Esophagus muscularis mucosa (tissue), 4 donors: Measurements from ENCODE around the gene LUZP4. TPM values are rescaled to one million over a fixed set of nuclear protein-coding genes. Genes with fewer than 3 reads are reported as not detected.
A peak's percentile ranks its signal among the peaks of the same experiment; 100 is the strongest.

Source experiments
- DNase-seq: peaks from one replicate; pipeline ENCODE4 v3.0.0-alpha.2; 2017; ENCODE audit errors: extremely low spot score
- H3K27ac ChIP-seq, 4 donors: fragments of 200-600 bp; sonication (generic); replicated peaks in 1 of 4; 1 replicate in 3 of 4; 2 replicates in 1 of 4; pipeline ENCODE4 v1.5.1; 2016 to 2019; ENCODE audit warnings: mild to moderate bottlenecking in 1 of 4
- H3K27me3 ChIP-seq, 4 donors: fragments of 200-600 bp; sonication (generic); one replicate each; pipeline versions ENCODE4 v1.5.1 to v1.6.0; 2016 to 2019
- H3K36me3 ChIP-seq, 4 donors: fragments of 200-600 bp; sonication (generic); one replicate each; pipeline ENCODE4 v1.5.1; 2016 to 2019
- H3K4me1 ChIP-seq, 4 donors: fragments of 200-600 bp; sonication (generic); one replicate each; pipeline ENCODE4 v1.5.1; 2016 to 2019
- H3K4me3 ChIP-seq, 4 donors: fragments of 200-600 bp; sonication (generic); 1 replicate in 2 of 4; 2 replicates in 2 of 4; pipeline ENCODE4 v1.5.1; 2016 to 2019; ENCODE audit warnings: mild to moderate bottlenecking in 4 of 4, moderate library complexity in 1 of 4
- H3K9me3 ChIP-seq, 4 donors: fragments of 200-600 bp; sonication (generic); 1 replicate in 3 of 4; 2 replicates in 1 of 4; pipeline ENCODE4 v1.5.1; 2016 to 2019
- EP300 ChIP-seq: sonication (generic); formaldehyde crosslinking; IDR thresholded peaks from one replicate; pipeline ENCODE4 v1.6.1; 2017; ENCODE audit warnings: antibody characterized with exemption
- POLR2A ChIP-seq: fragments of 450-650 bp; IDR thresholded peaks from one replicate; pipeline ENCODE4 v1.6.1; 2017; ENCODE audit warnings: antibody characterized with exemption, moderate library complexity, mild to moderate bottlenecking, low read depth
- POLR2AphosphoS5 ChIP-seq, 2 donors: sonication (generic); formaldehyde crosslinking; IDR thresholded peaks; one replicate each; pipeline ENCODE4 v1.6.1; 2017; ENCODE audit warnings: antibody characterized with exemption in 2 of 2
- WGBS: methylation state at CpG from one replicate; pipeline ENCODE4 v1.1.5; 2018; 5-methylcytosine and 5-hydroxymethylcytosine counted together
- intact Hi-C: fragments of 100-400 bp; cut with DNase I; formaldehyde crosslinking; loops from one replicate; pipeline ENCODE4 v1.15.1; 2023
- total RNA-seq, 4 donors: library from RNA; depleted of rRNA; stranded (reverse); fragments of >200 nt; gene quantifications; one replicate each; pipeline versions ENCODE4 v1.1.0 to v1.2.1, GENCODE V29; 2016
- TF ChIP-seq, protein P1 (sequence below), 3 experiments: fragments of 200-600 bp in 2 of 3; fragments of 450-650 bp in 1 of 3; sonication (generic) in 2 of 3; IDR thresholded peaks; one replicate each; pipeline ENCODE4 v1.5.1; 2017 to 2019; ENCODE audit warnings: antibody characterized with exemption in 3 of 3, mild to moderate bottlenecking in 2 of 3, moderate library complexity in 1 of 3

Gene LUZP4
- total RNA-seq, 4 donors from 2014 or later: not detected

- Histone ChIP-seq H3K27me3 (no peaks in the 10 kb centered on the region), H3K4me3 (no peak overlapping the region), H3K4me1 (no peaks in the 10 kb centered on the region), H3K36me3 (no peaks in the 10 kb centered on the region), H3K9me3 (no peaks in the 10 kb centered on the region), H3K27ac (no peak overlapping the region)
- no peak for DNase-seq
- intact Hi-C loops: no loop called here
- TF ChIP-seq EP300: no peak
- no peak for TF ChIP-seq POLR2A
- TF ChIP-seq, protein P1, sequence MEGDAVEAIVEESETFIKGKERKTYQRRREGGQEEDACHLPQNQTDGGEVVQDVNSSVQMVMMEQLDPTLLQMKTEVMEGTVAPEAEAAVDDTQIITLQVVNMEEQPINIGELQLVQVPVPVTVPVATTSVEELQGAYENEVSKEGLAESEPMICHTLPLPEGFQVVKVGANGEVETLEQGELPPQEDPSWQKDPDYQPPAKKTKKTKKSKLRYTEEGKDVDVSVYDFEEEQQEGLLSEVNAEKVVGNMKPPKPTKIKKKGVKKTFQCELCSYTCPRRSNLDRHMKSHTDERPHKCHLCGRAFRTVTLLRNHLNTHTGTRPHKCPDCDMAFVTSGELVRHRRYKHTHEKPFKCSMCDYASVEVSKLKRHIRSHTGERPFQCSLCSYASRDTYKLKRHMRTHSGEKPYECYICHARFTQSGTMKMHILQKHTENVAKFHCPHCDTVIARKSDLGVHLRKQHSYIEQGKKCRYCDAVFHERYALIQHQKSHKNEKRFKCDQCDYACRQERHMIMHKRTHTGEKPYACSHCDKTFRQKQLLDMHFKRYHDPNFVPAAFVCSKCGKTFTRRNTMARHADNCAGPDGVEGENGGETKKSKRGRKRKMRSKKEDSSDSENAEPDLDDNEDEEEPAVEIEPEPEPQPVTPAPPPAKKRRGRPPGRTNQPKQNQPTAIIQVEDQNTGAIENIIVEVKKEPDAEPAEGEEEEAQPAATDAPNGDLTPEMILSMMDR (IDR thresholded peaks at IDR 0.05): no peak
- TF ChIP-seq POLR2AphosphoS5 (IDR thresholded peaks at IDR 0.05): no peak
- WGBS: 86% methylated on average over 3 of the region's 3 CpGs
These were observed 29.2 kb upstream of the LUZP4 start for GRCh38 chrX:115260330-115260729.

- 62% methylated on average over 2 of the region's 2 CpGs for WGBS
- Histone ChIP-seq H3K9me3 (no peaks in the 10 kb centered on the region), H3K4me3 (no peak overlapping the region), H3K27me3 (no peaks in the 10 kb centered on the region), H3K36me3 (no peaks in the 10 kb centered on the region), H3K27ac (no peak overlapping the region), H3K4me1 (no peaks in the 10 kb centered on the region)
- no peak for DNase-seq
- intact Hi-C loops: no loop called here
- TF ChIP-seq, protein P1 (IDR thresholded peaks at IDR 0.05): no peak
- TF ChIP-seq POLR2AphosphoS5 (IDR thresholded peaks at IDR 0.05) (no peak), EP300 (no peak), POLR2A (no peak)
These were observed 28.4 kb upstream of the LUZP4 start for GRCh38 chrX:115261148-115261547.

DNA sequence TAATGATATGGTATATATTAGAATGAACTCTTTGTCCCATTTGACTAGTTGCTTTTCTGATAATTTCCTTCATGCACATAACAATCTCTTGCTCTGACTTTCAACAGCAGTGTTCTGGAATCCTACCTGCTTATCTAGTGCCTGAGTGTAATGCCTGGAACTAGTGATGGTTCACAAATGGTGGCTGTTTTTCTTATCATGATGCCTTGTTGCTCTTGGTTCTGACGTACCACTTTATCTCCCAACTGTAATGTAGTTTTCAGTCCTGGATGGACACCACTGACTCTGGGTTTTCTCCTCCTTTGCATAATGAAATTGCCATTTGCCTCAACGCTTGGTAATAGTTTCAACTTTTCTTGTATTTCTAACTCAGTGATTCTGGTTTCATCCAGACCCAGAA, 25.5 kb upstream of the LUZP4 start:
- no peak overlapping the region for H3K27ac ChIP-seq
- no peaks in the 10 kb centered on the region for H3K27me3 ChIP-seq
- no peaks in the 10 kb centered on the region for H3K9me3 ChIP-seq
- H3K4me3 ChIP-seq: no peak overlapping the region
- H3K4me1 ChIP-seq: no peaks in the 10 kb centered on the region
- no peak for TF ChIP-seq EP300
- no peak for TF ChIP-seq POLR2A
- no peak for TF ChIP-seq POLR2AphosphoS5 (IDR thresholded peaks at IDR 0.05)
- TF ChIP-seq, protein P1 (IDR thresholded peaks at IDR 0.05): no peak
- intact Hi-C loops: no loop called here
- DNase-seq: no peak
- H3K36me3 ChIP-seq: no peaks in the 10 kb centered on the region
- whole genome bisulfite sequencing: 83% methylated on average over 2 of the region's 2 CpGs

- intact Hi-C loops: no loop called here
- Histone ChIP-seq H3K4me3 (no peak overlapping the region), H3K36me3 (no peaks in the 10 kb centered on the region), H3K4me1 (no peaks in the 10 kb centered on the region), H3K27me3 (no peaks in the 10 kb centered on the region), H3K9me3 (no peaks in the 10 kb centered on the region), H3K27ac (no peak overlapping the region)
- 65% methylated on average over 2 of the region's 2 CpGs for WGBS
- DNase-seq: no peak
- TF ChIP-seq EP300: no peak
- TF ChIP-seq, protein P1 (IDR thresholded peaks at IDR 0.05): no peak
- TF ChIP-seq POLR2AphosphoS5 (IDR thresholded peaks at IDR 0.05): no peak
- TF ChIP-seq POLR2A: no peak
These were observed 23.2 kb upstream of the LUZP4 start for GRCh38 chrX:115266300-115266699.

GRCh38 chrX:115268421-115268820, 21.1 kb upstream of the LUZP4 start:
- no peak overlapping the region for H3K27ac ChIP-seq
- H3K9me3 ChIP-seq: no peaks in the 10 kb centered on the region
- no peaks in the 10 kb centered on the region for H3K27me3 ChIP-seq
- intact Hi-C loops: no loop called here
- no peaks in the 10 kb centered on the region for H3K36me3 ChIP-seq
- WGBS: 44% methylated on average over 3 of the region's 3 CpGs
- TF ChIP-seq, protein P1 (IDR thresholded peaks at IDR 0.05): peak in 1 of 3 experiments; percentile 28
- TF ChIP-seq EP300: no peak
- H3K4me1 ChIP-seq: no peaks in the 10 kb centered on the region
- H3K4me3 ChIP-seq: no peak overlapping the region
- no peak for DNase-seq
